ENCODE results near the gene HNRNPL.

GRCh38 chr19:38849860-38850435 lies at the start of gene HNRNPL:
- peak; percentile 37 for TF ChIP-seq CTCF (IDR thresholded peaks at IDR 0.05)
- TF ChIP-seq EZH2 (IDR thresholded peaks at IDR 0.05; ENCODE audit: borderline replicate concordance, insufficient read depth, low read depth, low read length, poor library complexity, severe bottlenecking), result no peak
